Measurements from ENCODE around the gene AHR.
"Not testable (repeated sequence)": the region's sequence is repeated elsewhere in the genome, so short reads cannot be mapped to it uniquely, and the experiment has no call there.

Gene AHR

DNA sequence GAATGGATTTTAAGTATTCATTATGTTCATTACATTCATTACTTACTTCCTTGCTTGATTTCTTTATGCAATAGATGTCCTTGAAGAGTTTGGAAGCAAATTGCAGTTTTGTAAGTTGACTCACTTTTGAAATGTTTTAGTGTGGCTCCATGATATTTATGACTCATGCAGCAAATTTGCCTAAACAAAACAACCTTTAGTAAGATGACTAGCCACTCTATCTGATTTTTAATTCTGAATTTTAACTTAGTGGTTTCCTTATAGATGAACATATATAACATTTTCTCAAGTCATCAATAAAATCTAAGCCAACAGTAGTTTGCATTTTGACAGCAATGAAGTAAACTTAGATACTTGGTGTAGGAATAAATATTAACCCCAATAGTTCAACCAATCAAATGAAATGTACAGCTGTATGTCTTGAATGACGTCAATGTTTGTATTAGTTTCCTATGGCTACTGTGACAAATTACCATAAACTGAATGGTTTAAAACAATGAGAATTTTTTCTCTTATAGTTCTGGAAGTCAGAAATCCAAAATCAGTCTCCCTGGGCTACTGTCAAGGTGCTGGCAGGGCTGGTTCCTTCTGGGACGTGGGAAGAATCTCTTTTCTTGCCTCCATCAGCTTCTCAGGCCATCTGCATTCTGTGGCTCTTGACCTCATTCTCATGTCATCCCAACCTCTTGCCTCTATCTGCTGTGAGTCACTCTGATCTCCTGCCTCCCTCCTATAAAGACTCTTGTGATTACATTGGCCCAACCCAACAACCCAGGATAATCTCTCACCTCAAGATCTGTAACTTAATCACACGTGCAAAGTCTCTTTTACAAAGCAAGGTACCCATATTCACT is 73.4 kb downstream of the AHR start:
- no peak for DNase-seq (ENCODE audit: low read depth in 4 of 4, low spot score in 1 of 4)

DNA sequence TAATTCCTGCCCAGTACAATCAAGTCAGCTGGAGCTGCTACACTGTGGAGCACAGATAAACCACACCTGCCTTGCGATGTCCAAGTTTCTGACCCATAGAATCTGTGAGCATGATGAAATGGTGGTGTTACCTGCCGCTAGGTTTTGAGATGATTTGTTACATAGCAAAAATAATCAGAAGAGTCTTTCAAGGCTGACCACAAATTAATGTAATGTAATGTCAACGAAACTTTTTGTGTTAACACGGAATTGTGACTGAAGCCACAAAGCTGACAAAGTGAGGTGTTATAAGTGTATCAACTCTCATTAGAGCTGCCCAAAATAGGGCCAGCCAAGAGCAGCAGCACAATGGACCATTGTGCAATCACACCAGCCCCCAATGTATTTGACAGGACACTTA is 75.7 kb downstream of the AHR start:
- no peak for DNase-seq (ENCODE audit: low read depth in 4 of 4, low spot score in 1 of 4)

DNA sequence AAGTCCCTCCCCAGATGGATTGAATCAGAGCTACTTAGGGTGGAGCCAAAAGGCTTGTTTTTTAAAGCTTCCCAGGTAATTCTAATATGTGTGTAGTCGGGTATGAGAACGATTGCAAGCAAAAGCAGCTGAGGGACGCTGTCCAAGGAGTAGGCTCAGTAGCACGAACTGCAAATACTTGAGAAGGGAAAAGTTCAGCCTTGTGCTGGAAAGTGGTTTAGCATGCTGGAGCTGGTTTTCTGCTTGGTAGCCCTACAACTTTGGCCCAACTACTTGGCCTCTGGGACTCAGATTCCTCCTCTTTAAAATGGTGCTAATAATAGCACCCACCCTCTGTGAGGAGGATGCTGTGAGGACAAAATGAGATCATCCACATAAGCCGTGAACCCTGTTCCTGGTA is 76.2 kb downstream of the AHR start:
- no peak for DNase-seq (ENCODE audit: low read depth in 4 of 4, low spot score in 1 of 4)

DNA sequence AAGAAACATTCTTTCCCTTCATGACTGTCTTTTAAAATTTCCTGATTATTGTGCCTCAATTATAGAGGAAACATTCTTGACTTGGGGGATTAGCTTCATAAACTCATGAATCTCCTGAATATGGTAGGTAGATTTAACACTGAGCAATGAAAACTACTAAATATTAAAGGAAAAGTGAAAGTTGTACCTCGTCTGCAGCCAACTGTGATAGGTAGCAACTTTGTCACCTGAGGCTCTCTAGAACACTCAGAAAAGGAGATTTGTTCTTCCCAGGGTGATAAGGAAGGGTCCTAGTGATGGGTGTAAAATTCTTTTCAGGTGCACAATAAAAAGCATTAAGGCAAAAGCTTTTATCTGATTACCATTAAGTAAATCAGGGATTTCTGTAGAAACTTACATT is 78.1 kb downstream of the AHR start:
- no peak for DNase-seq (ENCODE audit: low read depth in 4 of 4, low spot score in 1 of 4)

DNA sequence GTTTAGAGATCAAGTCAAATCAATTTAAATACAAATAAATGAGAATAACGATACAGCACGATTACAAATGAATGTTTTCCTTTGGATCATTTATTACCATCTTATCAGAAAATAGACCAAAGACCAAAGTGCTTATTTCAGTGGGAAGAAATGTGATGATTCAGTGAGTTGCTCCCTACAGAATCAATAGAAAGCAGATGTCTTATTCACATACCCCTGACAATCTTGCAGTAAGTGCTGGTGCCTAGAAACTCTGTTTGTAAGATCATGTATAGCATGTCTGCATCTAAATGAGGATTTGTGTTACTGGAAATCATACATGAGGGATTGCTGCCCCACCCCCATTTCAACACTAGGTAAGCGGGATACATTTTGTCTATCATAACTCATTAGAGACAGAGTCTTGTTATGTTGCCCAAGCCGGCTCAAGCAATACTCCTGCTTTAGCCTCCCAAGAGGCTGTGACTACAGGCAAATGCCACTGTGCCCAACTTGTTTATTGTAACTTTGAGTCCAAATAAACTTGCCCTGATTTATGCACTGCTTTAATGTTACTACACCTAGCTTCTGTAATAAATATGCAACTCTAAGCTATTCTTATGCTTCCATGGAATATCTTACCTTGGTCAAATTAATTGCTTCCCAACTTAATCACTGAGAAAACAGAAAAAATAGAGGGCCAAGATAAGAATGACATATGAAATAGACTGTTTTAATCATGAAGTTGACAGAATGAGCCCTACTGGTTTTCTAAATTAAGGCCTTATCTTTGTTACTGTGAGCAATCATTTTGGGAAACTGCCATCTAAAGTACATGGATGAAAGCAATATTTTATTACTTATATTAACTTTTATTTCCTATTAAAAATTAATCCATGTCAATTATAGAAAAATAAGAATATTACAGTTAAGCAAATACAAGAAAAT is 82.5 kb downstream of the AHR start:
- no peak for DNase-seq (ENCODE audit: low read depth in 4 of 4, low spot score in 1 of 4)

DNA sequence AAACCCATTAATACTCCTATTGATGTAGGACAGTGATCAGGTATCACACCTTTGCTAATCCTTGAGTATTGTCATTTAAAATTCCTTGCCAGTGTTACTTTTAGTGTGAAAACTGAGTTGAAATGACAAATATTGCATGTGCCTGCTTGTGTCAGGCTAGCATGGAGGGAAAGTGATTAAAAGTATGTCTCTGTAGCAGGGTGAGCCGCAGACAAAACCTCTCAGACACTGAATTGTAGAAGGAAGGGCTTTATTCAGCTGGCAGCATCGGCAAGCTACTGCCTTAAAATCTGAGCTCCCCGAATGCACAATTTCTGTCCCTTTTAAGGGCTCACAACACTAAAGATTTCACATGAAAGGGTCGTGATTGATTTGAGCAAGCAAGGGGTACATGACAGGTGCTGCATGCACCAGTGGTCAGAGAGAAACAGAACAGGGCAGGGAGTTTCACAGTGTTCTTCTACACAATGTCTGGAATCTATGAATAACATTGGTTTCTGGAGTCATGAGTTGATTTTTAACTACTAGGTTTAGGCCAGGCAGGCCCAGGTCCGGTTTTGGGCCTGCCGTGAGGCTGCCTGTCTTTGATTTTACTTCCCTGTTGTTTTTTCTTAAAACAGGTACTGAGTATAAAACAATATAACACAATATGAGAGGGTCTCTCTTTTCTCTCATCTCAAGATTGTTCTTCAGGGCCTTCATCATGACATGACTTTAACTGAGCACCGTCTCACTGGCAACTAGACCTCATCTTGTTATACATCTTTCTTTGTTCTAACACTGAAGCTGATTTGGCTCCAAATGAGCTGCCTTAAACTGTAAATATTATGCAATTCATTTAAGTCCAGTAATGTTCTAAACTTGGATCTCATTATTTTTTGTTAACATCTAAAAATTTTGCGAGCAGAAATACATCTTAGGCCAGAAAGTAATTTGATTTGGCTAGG is 84.2 kb downstream of the AHR start:
- DNase-seq (ENCODE audit: low read depth in 4 of 4, low spot score in 1 of 4), result not testable (repeated sequence)

DNA sequence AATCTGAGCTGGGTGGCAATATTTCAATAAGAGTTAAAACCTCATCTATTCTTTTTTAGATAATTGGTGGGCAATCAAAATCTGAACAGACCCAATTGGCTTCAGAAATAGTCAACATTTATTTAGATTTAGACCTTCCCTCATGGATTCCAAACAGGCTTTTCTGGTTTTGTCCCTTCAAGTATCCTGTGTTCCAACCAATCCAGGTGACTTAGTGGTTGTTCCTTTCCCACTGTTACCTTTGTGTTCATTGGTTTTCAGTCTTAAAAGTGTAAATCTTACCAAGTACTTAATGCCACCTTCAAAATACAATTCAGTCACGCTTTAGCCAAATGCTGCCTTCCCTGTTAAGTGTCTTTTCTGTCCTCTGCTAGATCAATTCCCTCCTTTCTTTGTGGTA is 85.9 kb downstream of the AHR start:
- DNase-seq (ENCODE audit: low read depth in 4 of 4, low spot score in 1 of 4), result no peak

DNA sequence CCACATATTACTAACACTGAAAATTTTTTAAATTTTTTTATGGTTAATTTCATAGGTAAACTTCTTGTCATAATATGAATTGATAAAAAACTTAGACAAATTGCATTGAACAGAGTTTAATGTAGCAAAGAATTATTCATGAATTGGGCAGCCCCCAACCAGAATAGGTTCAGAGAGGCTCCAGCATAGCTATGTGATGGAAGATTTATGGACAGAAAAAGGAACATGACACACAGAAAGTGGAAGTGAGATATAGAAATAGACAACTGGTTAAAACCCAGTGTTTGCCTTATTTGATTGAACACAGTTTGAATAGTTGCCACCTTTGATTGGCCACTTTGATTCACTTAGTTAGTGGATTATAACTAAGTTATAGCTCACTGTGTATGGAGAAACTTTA is 87.2 kb downstream of the AHR start:
- DNase-seq (ENCODE audit: low read depth in 4 of 4, low spot score in 1 of 4), result no peak

DNA sequence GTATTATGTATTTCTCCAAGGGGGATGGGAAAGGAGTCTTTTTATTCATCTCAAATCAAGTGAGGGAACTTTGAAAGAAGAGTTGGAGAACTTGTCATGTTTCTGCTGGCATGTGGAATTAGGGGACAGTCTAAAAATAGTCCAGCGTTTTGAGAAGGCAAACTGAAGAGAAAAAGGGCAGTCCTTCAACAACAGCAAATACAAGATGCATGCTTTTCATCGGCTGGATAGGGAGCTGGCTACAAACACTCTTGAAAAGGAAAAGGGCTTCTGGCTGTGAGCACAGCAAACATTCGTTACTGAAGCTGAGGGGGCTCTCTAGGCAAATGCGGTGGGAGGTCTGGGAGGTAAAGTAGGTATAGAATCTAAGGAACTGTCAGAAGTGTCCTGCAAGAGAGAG is 91.9 kb downstream of the AHR start:
- no peak for DNase-seq (ENCODE audit: low read depth in 4 of 4, low spot score in 1 of 4)

DNA sequence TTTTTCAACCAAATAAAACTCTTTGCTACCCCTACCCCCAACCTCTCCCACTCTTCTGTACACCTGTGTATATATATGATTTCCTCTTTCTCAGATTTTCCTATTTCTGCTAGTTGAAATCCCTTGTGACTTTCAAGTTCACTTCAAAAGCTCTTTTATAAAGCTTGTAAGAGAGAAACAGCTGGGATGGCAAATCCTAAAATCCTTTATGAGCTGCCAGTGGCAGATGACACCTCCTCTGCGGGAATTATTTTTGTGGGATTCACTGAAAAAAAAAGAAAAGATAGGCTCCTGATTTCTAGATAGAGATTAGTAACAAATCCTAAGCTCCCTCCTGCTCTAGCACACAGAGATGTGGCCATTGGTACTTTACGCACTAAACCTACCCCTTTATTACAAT is 92.9 kb downstream of the AHR start:
- no peak for DNase-seq (ENCODE audit: low read depth in 4 of 4, low spot score in 1 of 4)

DNA sequence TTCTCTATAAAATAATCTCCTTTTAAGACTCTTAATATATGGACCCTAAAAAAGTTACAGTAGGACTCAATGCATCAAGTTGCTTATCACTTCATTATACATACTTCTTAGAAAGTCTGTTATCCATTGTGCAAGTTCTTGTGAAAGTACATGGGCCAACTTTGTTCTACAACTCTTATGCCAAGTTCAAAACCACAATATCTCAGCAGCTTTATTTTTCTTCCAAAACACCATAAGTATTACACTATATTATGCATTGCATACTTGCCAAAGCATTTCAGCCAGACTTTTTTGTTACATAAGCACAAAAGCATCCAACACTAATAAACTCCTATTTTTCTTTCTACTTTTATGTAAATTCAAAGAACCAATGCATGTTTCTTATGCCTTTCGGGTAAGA is 94.4 kb downstream of the AHR start:
- DNase-seq (ENCODE audit: low read depth in 4 of 4, low spot score in 1 of 4), result no peak

DNA sequence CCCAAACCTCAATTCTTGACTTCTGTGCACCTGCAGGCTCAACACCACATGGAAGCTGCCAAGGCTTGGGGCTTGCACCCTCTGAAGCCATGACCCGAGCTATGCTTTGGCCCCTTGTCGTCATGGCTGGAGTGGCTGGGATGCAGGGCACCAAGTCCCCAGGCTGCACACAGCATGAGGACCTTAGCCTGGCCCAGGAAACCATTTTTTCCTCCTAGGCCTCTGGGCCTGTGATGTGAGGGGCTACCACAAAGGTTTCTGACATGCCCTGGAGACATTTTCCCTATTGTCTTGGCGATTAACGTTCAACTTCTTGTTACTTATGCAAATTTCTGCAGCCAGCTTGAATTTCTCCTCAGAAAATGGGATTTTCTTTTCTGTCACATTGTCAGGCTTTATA is 96.1 kb downstream of the AHR start:
- DNase-seq (ENCODE audit: low read depth in 4 of 4, low spot score in 1 of 4), result not testable (repeated sequence)
